GM21447 (cell line): ENCODE results near the gene ATP6V1C2.
"Not testable (repeated sequence)": the region's sequence is repeated elsewhere in the genome, so short reads cannot be mapped to it uniquely, and the experiment has no call there.

Experiments
- ATAC-seq: cut with Tn5 transposase; IDR thresholded peaks from one replicate; pipeline ENCODE4 v1.9.1; 2021; ENCODE audit not compliant: unreplicated experiment

The ATP6V1C2 gene

DNA sequence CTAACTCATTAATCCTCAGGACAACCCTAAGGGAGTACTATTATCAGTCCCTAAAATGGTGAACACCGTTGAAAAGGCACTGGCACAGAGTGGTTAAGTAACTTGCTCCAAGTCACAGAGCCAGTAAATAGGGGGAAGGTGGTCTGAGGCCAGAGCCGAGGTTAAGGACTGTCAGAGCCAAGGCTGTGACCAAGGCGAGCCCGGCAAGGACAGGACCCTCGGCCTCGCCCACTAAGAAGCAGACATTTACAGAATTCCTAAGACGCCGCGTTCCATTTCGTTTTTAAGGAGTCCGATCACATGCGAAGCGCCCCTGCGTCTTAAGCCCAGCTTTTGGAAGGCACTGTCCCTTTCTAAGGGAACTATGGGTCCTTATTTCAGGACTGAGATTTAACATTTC is 90.1 kb downstream of the ATP6V1C2 start:
- ATAC-seq: no peak

DNA sequence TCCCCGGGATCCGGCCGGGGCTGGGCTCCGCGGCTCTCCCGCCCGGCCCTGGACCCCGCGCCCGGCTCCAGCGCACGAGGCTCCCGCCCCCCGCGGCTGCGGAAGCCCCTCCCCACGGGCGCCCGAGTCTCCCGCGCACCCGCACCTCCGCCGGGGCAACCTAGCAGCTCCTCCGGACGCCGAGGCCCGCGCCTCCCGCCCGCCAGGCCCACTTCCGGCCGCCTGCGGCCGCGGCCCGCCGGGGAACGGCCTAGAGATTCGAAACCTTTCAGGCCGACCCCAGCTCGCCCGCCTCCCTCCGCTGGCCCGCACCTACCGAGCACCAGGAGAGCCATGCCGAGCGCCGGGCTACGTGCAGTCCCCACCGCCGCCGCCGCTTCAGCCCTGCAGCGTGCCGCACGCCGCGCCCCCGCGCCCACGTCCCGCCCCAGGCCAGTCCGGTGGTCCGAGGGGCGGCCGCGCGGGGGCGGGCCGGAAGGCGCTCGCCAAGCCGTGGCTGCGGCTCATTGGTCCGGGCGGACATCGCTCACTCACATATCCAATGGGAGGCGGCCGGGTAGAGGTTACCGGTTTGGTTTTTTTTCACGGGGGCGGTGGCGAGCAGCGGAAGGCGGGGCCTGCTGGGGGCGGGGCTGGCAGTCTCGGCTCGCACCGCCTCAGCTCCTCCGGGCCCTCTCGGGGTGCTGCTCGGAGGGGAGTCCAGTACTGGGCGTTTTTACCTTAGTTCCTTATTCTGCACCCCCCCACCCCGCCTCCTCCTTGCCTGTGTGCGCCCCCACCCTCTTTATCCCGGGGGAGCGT is 91.1 kb downstream of the ATP6V1C2 start, which contains the start of gene PDIA6:
PDIA6 (minus strand) TSS at position 424 of the 801 bp plus-strand sequence; CDS start at position 335, 89 bp downstream.
- peak; percentile 76 for ATAC-seq

DNA sequence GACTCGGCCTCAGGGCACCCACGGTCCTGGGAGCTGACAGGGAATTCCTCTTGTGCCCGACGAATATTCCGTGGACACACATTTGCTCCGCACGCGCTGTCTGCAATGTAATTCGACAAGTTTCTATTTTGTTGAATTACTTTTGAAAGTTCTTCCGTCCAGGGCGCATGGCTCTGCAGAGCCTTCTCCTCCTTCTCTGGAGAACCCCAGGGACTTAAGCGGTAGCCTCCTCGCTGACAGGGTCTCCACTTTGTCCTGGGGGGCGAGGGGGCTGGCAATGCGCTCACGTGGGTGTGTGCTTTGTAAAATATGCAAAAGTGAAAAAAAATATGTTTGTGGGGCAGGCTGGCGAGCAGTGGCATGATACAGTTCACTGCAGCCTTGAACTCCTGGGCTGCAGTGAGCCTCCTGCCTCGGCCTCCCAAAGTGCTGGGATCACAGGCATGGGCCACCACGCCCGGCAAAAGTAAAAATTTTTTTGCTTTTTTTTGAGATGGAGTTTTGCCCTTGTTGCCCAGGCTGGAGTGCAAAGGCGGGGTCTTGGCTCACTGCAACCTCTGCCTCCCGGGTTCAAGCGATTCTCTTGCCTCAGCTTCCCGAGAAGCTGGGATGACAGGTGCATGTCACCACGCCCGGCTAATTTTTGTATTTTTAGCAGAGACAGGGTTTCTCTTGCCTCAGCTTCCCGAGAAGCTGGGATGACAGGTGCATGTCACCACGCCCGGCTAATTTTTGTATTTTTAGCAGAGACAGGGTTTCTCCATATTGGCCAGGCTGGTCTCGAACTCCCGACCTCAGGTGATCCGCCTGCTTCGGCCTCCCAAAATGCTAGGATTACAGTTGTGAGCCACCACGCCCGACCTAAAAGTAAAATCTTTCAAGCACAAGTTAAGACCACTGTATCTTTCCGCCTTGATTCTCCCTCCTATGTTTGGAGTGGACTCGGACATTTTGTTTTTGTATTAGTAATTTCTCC is 92.0 kb downstream of the ATP6V1C2 start:
- not testable (repeated sequence) for ATAC-seq

DNA sequence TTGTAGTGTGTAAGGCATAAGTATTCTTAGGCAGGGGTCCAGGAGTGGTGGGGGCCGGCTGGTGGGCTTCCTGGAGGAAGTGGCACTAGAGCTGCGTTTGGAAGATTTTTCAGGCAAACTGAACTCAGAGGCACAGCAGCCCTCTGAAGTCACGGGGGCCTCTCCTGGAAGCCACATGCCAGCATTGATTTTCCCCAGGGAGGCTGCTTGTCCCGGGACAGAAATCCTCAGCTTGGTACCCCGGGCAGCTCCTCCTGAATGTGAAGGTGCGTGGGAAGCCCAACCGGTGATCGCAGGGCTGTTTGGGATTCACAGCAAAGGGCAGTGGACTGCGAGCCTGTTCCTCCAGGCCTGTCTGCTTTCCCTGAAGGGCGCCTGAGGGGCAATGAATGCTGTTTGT is 92.7 kb downstream of the ATP6V1C2 start:
- ATAC-seq: no peak

DNA sequence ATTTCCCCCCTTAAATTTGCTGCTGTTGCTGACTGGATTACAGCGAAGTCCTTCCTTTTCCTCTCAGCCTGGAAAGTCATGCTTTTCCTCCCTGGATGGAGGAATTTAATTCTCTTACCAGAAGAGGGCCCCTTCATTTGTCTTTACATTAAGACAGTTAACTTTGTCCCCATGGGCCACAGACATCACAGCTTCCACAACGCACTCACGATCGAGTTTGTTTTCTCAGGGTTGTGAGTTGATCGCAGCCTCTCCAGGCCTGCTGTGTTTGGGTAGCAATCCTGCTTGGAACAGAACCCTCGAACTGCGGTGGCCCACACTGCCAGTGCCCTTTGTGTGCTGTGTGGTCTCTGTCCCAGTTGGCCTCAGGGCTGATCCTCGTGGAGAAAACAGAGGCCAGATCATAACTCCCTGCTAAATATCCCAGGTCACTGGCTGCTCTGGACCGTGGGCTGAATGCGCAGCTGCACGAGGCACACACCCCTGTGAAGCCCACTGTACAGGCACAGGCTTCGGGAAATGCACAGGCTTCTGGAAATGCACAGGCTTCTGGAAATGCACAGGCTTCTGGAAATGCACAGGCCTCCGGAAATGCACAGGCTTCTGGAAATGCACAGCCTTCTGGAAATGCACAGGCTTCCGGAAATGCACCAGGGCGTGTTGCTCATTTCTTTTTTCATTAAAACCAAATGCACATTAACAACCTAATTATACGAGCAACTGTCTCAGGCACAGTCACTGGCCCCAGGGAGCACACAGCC is 93.3 kb downstream of the ATP6V1C2 start:
- no peak for ATAC-seq

DNA sequence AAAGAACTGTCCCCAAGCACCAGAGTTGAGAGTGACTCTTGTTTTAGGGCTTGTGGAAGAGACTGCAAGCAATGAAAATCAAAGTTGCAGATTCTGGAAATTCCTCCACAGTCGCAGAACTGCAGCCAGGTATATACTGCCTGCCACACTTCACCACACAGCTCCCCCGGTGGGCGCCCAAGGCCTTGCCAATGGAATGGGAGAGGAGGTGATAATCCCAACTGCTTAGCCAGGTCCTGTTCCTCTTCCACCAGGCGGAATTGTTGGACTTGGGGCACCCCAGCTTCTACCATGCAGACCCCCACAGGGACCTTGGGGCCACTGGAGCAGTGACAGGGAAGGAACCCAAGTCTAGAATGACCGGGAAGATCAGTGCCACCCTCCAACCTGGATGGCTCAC is 96.0 kb downstream of the ATP6V1C2 start:
- no peak for ATAC-seq

DNA sequence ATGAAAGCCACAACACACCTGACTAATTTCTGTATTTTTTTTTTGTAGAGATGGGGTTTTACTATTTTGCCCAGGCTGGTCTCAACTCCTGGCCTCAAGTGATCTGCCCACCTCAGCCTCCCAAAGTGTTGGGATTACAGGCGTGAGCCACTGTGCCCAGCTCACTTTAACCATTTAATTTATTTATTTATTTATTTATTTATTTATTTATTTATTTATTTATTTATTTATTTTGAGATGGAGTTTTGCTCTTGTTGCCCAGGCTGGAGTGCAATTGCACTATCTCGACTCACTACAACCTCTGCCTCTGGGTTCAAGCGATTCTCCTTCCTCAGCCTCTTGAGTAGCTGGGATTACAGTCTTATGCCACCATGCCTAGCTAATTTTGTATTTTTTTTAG is 96.9 kb downstream of the ATP6V1C2 start:
- not testable (repeated sequence) for ATAC-seq

DNA sequence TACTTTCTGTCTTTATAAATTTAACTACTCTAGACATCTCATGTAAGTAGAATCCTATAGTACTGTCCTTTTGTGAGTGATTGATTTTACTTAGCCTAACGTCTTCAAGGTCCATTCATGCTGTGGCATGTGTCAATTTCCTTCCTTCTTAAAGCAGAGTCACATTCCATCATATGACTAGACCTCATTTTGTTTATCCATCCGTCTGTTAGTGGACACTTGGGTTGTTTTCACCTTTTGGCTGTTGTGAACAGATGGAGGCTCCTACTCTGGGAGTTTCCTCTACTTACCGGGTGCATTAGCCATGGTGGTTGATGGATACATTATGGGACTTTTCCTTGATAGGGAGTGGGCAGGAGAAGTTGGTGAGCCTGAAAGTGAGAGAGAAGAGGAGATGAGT is 97.6 kb downstream of the ATP6V1C2 start:
- ATAC-seq: no peak

DNA sequence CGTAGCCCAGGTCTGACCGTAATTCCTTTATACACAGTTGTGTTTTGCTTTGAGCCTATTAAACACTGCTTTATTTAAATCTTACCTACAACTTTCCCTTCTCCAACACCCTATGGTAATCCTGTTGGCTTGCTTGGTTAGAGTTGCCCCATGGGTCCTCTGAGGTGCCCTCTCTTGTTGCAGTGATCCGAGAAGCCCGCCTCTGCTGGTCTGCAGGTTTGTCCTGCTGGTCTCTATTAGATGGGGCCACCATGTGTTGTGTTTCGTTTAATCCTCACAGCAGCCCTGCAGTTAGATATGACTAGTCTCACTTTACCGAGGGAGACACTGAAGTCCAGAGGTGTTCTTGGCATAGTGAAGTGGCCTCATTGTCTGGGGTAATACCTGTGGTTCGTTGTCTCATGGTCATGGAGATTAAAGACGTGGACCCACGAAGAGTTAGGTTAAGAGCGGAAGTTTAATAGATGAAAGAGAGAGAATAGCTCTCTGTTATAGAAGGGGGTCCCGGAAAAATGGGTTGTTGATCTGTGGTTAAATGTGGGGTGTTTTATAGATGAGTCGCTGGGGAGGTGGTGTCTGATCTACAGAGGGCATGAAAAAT is 98.4 kb downstream of the ATP6V1C2 start:
- no peak for ATAC-seq

DNA sequence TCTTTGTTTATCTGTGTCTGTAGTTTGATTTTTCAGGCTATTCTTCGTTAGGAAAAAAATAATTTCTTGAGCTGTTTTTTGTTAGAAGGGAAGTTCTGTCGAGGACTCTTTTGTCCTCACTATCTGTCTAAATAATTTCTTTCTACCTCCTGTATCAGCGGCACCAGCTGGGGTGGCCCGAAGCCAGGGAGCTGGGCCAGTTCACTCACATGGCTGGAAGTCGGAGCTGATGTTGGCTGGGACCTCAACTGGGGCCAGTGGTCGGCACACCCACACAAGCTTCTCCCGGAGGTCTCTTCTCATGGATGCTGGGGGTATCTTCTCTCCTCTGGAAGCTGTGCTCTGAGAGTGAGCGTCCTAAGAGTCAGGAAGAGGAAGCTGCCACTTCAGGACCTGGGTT is 99.1 kb downstream of the ATP6V1C2 start:
- no peak for ATAC-seq

DNA sequence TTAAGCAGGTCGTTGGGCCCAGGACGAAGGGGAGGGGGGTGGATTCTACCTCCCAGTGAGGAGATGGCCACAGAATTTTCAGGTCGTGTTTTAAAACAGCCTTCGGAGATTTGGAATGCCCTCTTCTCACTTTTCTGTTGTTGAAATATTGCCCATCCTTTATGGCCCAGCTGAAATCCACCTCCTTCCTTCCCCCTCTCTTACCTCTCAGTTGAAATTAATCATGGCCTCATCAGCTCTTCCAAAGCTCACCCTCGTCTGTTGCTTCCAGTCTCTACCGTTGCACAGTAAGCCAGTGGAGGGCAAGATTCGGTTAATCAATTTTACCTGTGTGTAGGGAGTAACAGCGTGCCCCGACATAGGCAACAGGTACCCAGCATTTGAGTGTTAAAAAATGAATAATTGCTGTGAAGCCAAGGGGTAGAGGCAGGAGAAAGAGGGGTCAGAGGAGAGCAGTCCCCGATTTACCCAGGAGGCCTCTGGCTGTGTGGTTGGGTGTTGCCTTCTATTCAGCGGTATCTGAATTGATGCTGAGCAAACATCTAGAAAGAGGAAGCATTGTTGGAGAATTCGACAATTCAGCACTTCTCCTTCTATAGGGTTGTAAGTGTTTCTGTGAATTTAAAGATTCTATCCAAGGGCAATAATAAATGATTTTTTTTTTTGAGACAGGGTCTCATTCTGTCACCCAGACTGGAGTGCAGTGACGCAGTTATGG is 99.7 kb downstream of the ATP6V1C2 start:
- no peak for ATAC-seq

DNA sequence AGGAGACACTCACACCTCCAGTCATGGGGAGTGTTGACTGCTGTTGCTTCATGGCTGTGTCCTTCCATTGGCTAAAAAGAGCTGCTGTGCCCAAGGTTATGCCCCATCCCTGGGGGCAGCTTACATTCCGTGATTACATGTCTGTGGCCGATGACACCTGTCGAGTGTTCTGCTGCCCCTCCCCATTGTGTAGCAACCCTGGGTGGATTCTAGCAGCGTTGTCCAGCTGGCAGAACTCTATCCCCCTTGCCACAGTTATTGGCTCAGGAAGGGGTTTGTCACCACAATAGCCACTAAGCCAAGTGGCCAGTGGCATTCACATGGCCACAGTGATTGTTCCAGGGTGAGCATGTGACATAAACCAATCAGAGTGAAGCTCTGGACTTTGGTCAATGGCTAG is 102.8 kb downstream of the ATP6V1C2 start:
- ATAC-seq: no peak

DNA sequence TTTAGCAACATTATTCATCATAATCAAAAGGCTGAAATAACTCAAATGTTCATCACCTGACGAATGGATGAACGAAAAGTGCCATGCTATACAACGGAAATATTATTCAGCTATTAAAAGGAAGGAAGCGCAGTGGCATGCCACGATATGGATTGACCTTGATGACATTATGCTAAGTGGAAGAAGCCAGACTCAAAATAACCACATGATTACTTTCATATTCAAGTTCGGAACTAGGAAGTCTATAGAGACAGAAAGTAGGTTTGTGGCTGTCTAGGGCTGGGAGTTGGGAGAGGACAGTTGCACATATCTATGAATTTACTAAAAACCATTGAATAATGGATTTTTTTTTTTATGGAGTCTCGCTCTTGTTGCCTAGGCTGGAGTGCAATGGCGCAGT is 104.6 kb downstream of the ATP6V1C2 start:
- no peak for ATAC-seq

DNA sequence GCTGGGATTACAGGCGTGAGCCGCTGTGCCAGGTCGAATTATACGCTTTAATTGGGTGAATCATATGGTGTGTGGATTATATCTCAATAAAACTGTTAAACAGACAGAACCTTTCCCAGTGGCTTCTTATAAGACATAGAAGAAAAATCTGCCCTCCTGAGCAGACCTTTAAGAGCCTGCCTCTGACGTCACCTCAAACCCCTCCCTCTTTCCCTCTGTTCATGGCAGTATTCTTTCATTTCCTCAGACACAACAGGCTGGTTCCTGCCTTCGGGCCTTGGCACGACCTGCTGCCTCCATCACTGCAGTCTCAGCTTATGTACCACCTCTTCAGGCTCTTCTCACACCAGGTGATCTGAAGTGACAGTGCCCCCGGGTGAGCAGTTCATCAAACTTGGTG is 105.2 kb downstream of the ATP6V1C2 start:
- ATAC-seq: no peak

DNA sequence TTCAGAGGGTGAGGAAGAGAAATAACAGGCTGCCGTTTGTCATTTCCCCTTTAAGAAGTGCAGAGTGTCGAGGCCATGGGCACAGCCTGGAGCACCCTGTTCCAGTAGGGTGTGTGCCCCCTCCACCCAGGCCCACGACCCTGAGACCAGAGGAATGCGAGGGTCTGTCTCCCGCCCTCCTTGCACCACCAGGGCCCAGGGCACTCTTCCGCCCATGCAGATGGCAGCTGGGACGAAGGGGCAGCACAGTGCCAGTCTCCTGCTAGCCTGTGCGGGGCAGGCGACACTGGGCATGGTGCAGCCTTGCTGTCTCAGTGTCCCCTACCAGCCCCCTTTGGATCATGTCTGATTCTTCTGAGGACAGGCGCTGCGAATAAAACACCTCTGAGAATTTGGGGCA is 106.9 kb downstream of the ATP6V1C2 start:
- ATAC-seq: no peak

DNA sequence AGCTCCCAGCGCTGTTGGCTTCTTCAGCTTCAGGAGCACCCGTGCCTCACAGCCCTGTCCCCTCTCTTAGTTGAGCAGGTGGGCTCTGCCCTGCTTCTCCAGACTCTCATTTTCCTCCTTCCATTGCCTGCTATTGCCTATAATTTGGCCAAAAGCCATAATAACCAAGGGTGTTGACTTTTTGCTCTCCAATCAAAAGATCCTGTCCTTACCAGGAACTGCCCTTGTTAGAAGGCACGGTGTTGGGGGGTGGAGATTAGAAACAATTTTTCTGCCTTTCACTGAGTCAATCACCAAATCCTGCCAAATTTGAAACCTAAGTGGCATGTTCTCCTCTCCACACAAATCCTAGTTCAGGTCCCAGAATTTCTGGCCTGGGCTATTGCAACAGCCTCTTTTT is 107.9 kb downstream of the ATP6V1C2 start:
- ATAC-seq: no peak

DNA sequence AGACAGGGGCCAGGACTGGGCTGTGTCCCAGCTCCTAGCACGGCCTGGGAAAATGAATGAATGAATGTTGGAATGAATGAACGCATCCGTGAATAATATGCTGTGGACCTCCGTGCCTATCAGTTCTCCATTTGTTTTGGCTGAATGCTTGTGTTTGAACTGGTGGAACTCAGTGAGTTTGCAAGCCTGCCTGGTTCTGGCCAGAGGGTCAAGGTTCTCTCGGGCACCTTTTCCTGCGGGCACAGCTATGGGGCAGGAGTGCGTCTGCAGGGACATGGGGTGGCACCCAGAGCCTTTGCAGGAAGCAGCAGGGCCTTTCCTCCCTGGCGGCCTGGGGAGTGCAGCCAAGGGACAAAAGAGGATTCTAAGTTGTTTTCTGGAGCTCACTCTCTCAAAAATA is 108.8 kb downstream of the ATP6V1C2 start:
- no peak for ATAC-seq

DNA sequence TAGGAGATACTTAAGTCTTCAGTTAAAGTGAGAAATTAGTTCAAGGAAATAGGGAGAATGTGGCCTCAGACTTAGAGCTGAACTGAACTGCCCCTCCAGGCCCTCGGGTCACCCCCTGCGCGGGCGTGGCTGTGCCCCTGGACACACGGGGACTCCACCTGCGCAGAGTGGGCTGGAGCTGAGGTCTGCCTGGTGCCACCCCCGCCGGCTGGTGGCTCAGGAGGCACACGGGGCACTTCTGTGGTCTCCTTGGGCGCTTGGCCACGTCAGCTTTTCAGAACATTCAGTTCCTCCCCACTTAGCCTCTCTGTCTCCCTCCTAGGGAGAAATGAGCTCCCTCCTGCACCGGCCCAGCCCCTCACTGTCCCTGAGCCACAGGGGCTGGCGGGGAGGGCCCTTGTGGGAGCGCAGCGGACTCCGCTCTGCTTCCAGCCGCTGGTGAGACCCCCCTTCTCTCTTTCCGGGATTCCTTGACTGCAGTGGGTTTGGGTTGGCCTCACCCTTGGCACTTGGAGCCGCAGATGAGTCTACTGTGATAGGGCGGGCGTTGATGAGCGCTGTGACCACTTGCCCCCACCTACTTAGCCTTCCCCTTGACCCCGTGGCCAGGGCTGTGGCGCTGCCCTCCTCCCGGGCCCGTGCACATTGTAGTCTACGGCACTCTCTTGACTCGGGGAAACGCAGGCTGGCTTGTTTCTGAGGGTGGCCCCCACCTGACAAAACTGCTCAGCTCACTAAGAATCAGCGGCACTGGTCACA is 109.4 kb downstream of the ATP6V1C2 start:
- no peak for ATAC-seq

DNA sequence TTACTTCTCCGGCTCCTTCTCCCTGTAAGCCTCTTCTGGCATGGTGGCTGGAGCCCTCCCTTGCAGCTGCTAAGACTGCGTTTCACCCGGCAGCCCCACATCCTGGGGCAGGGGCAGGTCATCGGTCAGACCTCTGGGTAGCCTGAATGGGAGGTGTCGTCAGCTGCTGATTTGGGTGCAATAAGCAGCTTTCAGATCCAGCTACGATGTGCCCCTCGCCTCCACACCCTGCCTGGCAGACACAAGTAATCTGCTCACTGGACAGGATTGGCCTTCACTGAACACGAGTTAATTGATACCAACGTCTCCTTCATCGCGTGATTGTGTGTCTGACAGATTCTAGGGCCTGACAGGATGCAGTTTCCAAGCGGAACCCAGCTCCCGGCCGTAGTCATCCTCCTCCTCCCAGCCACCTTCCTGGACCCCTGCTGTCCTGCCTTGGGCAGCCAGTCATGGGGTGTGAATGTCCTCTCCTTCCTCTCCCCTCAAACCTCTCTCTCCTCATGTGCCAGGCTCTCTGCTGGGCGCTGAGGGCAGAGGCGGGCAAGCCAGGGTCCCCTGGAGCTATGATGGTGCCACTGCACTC is 110.1 kb downstream of the ATP6V1C2 start:
- ATAC-seq: no peak
